Heart left ventricle (tissue), 13 donors: ENCODE data around the gene FOXB1.

Experiments used
- CTCF ChIP-seq, 12 donors: fragments of 200-600 bp; sonication (generic) in 4 of 12; IDR thresholded peaks; one replicate each; pipeline versions ENCODE4 v1.5.0 to v1.8.0; 2018 to 2022; ENCODE audit warnings: antibody characterized with exemption in 12 of 12, mild to moderate bottlenecking in 5 of 12
- POLR2A ChIP-seq, 2 donors: fragments of 450-650 bp; IDR thresholded peaks; one replicate each; pipeline ENCODE4 v1.6.1; 2017; ENCODE audit warnings: antibody characterized with exemption in 2 of 2, mild to moderate bottlenecking in 2 of 2, moderate library complexity in 2 of 2
- donor health status: ischemic (EF 13 %, LVEDD 7.1; RV severe dilation, severe dysfunction).
- donor health status: DM: no; HTN: yes; CAD: no.
- donor health status: DM: no; HTN: no; CAD: no.
- donor health status: ischemic (EF 25% LVEDD 6.9; RV normal size, moderate dysfunction).
- donor health status: ischemic (EF 25% LVEDD 5.7; RV mildly dilated, moderate dysfunction).
- donor health status: ischemic (EF 35%, LVEDD 5.7; RV mildly dilated, moderate dysfunction).
- donor health status: nonischemic (EF 11% LVEDD 7.7; RV severe dilation, severe dysfunction).
- donor health status: DM: yes; HTN: yes; CAD: no.
- donor health status: PGD.
- donor health status: ischemic (EF 29% LVEDD 5.4; RV normal size, mild dysfunction).
- donor health status: nonischemic (EF 23%, LVEDD 6.1; RV moderate dilation, normal function).

GRCh38 chr15:59996298-59997041, 7.6 kb upstream of the FOXB1 start:
- no peak for TF ChIP-seq CTCF (IDR thresholded peaks at IDR 0.05)
- no peak for TF ChIP-seq POLR2A (IDR thresholded peaks at IDR 0.05)
